HG03432 (cell line): Measurements from ENCODE around the gene CCDC149.
A peak's percentile ranks its signal among the peaks of the same experiment; 100 is the strongest.

ENCODE experiments used
- ATAC-seq: cut with Tn5 transposase; IDR thresholded peaks from one replicate; pipeline ENCODE4 v1.9.1; 2021; ENCODE audit warnings: mild to moderate bottlenecking, moderate library complexity; ENCODE audit not compliant: unreplicated experiment

Gene CCDC149

GRCh38 chr4:24912252-24913118 is at the start of gene CCDC149:
TSS of gene CCDC149 (minus strand) at chr4:24913042. CDS start at chr4:24912864, 178 bp downstream.
- ATAC-seq = peak; percentile 77

GRCh38 chr4:24957886-24958285 is 45.0 kb upstream of the CCDC149 start:
- no peak for ATAC-seq

- ATAC-seq = no peak
These were observed 43.9 kb upstream of the CCDC149 start for GRCh38 chr4:24956763-24957162.

GRCh38 chr4:24956091-24956490 is 43.2 kb upstream of the CCDC149 start:
- ATAC-seq = no peak

- no peak for ATAC-seq
These were observed 39.8 kb upstream of the CCDC149 start for GRCh38 chr4:24952667-24953066.

- ATAC-seq = no peak
These were observed 37.1 kb upstream of the CCDC149 start for GRCh38 chr4:24949970-24950369.

GRCh38 chr4:24937917-24938281 is 25.1 kb upstream of the CCDC149 start:
- no peak for ATAC-seq

GRCh38 chr4:24937176-24937916 is 24.5 kb upstream of the CCDC149 start:
- ATAC-seq = no peak

- no peak for ATAC-seq
These were observed 23.0 kb upstream of the CCDC149 start for GRCh38 chr4:24935856-24936255.

- no peak for ATAC-seq
These were observed 21.5 kb upstream of the CCDC149 start for GRCh38 chr4:24934311-24934710.

GRCh38 chr4:24933684-24934275 is 20.9 kb upstream of the CCDC149 start:
- ATAC-seq = no peak

- ATAC-seq = no peak
These were observed 19.8 kb upstream of the CCDC149 start for GRCh38 chr4:24932515-24933225.

- no peak for ATAC-seq
These were observed 17.3 kb upstream of the CCDC149 start for GRCh38 chr4:24930151-24930550.

GRCh38 chr4:24928708-24929107 is 15.9 kb upstream of the CCDC149 start:
- no peak for ATAC-seq

- ATAC-seq = peak; percentile 61
These were observed 14.2 kb upstream of the CCDC149 start for GRCh38 chr4:24927049-24927448.

- no peak for ATAC-seq
These were observed 11.5 kb upstream of the CCDC149 start for GRCh38 chr4:24924309-24924781.

- ATAC-seq = no peak
These were observed 10.7 kb upstream of the CCDC149 start for GRCh38 chr4:24923550-24923949.

- ATAC-seq = no peak
These were observed 10.2 kb upstream of the CCDC149 start for GRCh38 chr4:24923002-24923401.

- ATAC-seq = no peak
These were observed 9.6 kb upstream of the CCDC149 start for GRCh38 chr4:24922416-24922815.

GRCh38 chr4:24921491-24921890 is 8.6 kb upstream of the CCDC149 start:
- ATAC-seq = no peak

GRCh38 chr4:24920008-24920407 is 7.2 kb upstream of the CCDC149 start:
- no peak for ATAC-seq
